ENCODE measurements around the gene LRRFIP1.

DNA sequence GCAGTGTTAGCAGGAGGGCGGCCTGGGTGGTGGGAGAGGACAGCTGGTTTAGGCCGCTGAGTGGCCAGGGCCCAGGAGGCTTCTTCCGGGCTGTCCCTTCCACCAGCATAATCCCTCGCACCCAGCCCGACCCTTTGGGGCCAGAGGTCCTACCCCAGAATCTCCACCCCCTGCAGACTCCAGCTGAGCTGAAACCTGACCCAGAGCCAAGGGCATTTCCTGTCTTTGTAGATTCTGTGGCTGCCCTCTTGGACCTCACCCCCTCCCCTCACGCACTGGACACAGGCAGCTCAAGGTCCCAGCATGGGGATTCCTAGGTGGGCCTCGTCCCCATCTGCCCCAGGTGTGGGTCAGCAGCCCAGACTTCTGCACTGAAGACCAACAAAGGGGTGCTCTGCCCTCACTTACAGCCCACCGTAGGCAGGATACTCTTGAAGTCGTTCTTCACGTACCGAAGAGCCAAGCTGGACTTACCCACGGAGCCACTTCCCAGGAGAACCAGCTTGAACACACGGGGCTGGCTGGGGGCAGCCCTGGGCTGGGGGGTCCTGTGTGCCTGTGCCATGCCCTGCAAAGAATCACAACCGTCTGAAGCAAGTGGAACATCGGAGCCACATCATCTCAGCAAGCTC lies 41.7 kb upstream of the LRRFIP1 start:
- TF ChIP-seq, protein P1, sequence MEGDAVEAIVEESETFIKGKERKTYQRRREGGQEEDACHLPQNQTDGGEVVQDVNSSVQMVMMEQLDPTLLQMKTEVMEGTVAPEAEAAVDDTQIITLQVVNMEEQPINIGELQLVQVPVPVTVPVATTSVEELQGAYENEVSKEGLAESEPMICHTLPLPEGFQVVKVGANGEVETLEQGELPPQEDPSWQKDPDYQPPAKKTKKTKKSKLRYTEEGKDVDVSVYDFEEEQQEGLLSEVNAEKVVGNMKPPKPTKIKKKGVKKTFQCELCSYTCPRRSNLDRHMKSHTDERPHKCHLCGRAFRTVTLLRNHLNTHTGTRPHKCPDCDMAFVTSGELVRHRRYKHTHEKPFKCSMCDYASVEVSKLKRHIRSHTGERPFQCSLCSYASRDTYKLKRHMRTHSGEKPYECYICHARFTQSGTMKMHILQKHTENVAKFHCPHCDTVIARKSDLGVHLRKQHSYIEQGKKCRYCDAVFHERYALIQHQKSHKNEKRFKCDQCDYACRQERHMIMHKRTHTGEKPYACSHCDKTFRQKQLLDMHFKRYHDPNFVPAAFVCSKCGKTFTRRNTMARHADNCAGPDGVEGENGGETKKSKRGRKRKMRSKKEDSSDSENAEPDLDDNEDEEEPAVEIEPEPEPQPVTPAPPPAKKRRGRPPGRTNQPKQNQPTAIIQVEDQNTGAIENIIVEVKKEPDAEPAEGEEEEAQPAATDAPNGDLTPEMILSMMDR (IDR thresholded peaks at IDR 0.05) = no peak
- TF ChIP-seq EP300 (IDR thresholded peaks at IDR 0.05) = no peak
- TF ChIP-seq POLR2AphosphoS5 (IDR thresholded peaks at IDR 0.05) = no peak
- no peak for TF ChIP-seq POLR2A (IDR thresholded peaks at IDR 0.05; ENCODE audit: low read depth)

Data from esophagus muscularis mucosa (tissue), 4 donors.